ENCODE results near the gene SMIM8. TPM values are rescaled to one million over a fixed set of nuclear protein-coding genes. Genes with fewer than 3 reads are reported as not detected.

Gene SMIM8
- total RNA-seq, 1 donor from 2014 or later, result 6.9 TPM

GRCh38 chr6:87346700-87347099 lies 24.3 kb downstream of the SMIM8 start:
- no peak overlapping the region for H3K4me3 ChIP-seq (ENCODE audit: insufficient read depth, low read depth, low read length)
- no peak overlapping the region for H2AFZ ChIP-seq (ENCODE audit: low read depth, low read length)
- no peaks in the 10 kb centered on the region for H3K27me3 ChIP-seq (ENCODE audit: insufficient read depth, low read length)
- TF ChIP-seq EZH2 (IDR thresholded peaks at IDR 0.05; ENCODE audit: insufficient read depth, low read length), result no peak
- no peak for TF ChIP-seq CTCF (IDR thresholded peaks at IDR 0.05; ENCODE audit: insufficient read depth, low read depth, low read length)
- no peak overlapping the region for H3K9ac ChIP-seq (ENCODE audit: low read length)
- Mint-ChIP-seq H3K36me3 (ENCODE audit: low read depth, unreplicated experiment) (peaks cover 1% of the 10 kb centered on the region), H3K4me3 (ENCODE audit: unreplicated experiment) (no peak overlapping the region), H3K27me3 (ENCODE audit: low read depth, unreplicated experiment) (no peaks in the 10 kb centered on the region), H3K9me3 (ENCODE audit: unreplicated experiment) (no peaks in the 10 kb centered on the region), H3K27ac (ENCODE audit: unreplicated experiment) (no peak overlapping the region), H3K4me1 (ENCODE audit: low read depth, unreplicated experiment) (peaks cover 1% of the 10 kb centered on the region)
- no peaks in the 10 kb centered on the region for H4K20me1 ChIP-seq (ENCODE audit: insufficient read depth, low read length)
- no peak for FAIRE-seq
- H3K79me2 ChIP-seq (ENCODE audit: insufficient read depth, low read length), result no peaks in the 10 kb centered on the region
- H3K4me2 ChIP-seq (ENCODE audit: low read length), result no peak overlapping the region
- H3K4me1 ChIP-seq (ENCODE audit: insufficient read depth, low read length), result no peaks in the 10 kb centered on the region
- no peaks in the 10 kb centered on the region for H3K36me3 ChIP-seq (ENCODE audit: insufficient read depth, low read length)
- H3K27ac ChIP-seq (ENCODE audit: low read depth, low read length), result no peak overlapping the region
- H3K9me3 ChIP-seq (ENCODE audit: insufficient read depth, low read depth, low read length), result no peaks in the 10 kb centered on the region
- DNase-seq (ENCODE audit: low read depth), result no peak

GRCh38 chr6:87349896-87350295 lies 27.5 kb downstream of the SMIM8 start:
- H3K27ac ChIP-seq (ENCODE audit: low read depth, low read length), result no peak overlapping the region
- H3K27me3 ChIP-seq (ENCODE audit: insufficient read depth, low read length), result no peaks in the 10 kb centered on the region
- no peak overlapping the region for H3K4me3 ChIP-seq (ENCODE audit: insufficient read depth, low read depth, low read length)
- no peaks in the 10 kb centered on the region for H3K9me3 Mint-ChIP-seq (ENCODE audit: unreplicated experiment)
- no peaks in the 10 kb centered on the region for H4K20me1 ChIP-seq (ENCODE audit: insufficient read depth, low read length)
- H3K4me1 ChIP-seq (ENCODE audit: insufficient read depth, low read length), result no peaks in the 10 kb centered on the region
- H3K36me3 ChIP-seq (ENCODE audit: insufficient read depth, low read length), result no peaks in the 10 kb centered on the region
- DNase-seq (ENCODE audit: low read depth) (no peak), FAIRE-seq (no peak)
- H3K9ac ChIP-seq (ENCODE audit: low read length), result no peak overlapping the region
- peaks cover 1% of the 10 kb centered on the region for H3K4me1 Mint-ChIP-seq (ENCODE audit: low read depth, unreplicated experiment)
- TF ChIP-seq EZH2 (IDR thresholded peaks at IDR 0.05; ENCODE audit: insufficient read depth, low read length), result no peak
- TF ChIP-seq CTCF (IDR thresholded peaks at IDR 0.05; ENCODE audit: insufficient read depth, low read depth, low read length), result no peak
- no peak overlapping the region for H3K4me2 ChIP-seq (ENCODE audit: low read length)
- H2AFZ ChIP-seq (ENCODE audit: low read depth, low read length), result no peak overlapping the region
- no peak overlapping the region for H3K27ac Mint-ChIP-seq (ENCODE audit: unreplicated experiment)
- H3K36me3 Mint-ChIP-seq (ENCODE audit: low read depth, unreplicated experiment), result no peaks in the 10 kb centered on the region
- no peak overlapping the region for H3K4me3 Mint-ChIP-seq (ENCODE audit: unreplicated experiment)
- H3K9me3 ChIP-seq (ENCODE audit: insufficient read depth, low read depth, low read length), result no peaks in the 10 kb centered on the region
- no peaks in the 10 kb centered on the region for H3K27me3 Mint-ChIP-seq (ENCODE audit: low read depth, unreplicated experiment)
- H3K79me2 ChIP-seq (ENCODE audit: insufficient read depth, low read length), result no peaks in the 10 kb centered on the region

GRCh38 chr6:87350516-87350915 lies 28.1 kb downstream of the SMIM8 start:
- FAIRE-seq, result no peak
- Mint-ChIP-seq H3K4me1 (ENCODE audit: low read depth, unreplicated experiment) (peaks cover 1% of the 10 kb centered on the region), H3K27ac (ENCODE audit: unreplicated experiment) (no peak overlapping the region)

More at GRCh38 chr6:87350516-87350915, 28.1 kb downstream of the SMIM8 start:
- Histone ChIP-seq H4K20me1 (ENCODE audit: insufficient read depth, low read length) (no peaks in the 10 kb centered on the region), H3K4me2 (ENCODE audit: low read length) (no peak overlapping the region), H3K27me3 (ENCODE audit: insufficient read depth, low read length) (no peaks in the 10 kb centered on the region), H3K79me2 (ENCODE audit: insufficient read depth, low read length) (no peaks in the 10 kb centered on the region), H3K9me3 (ENCODE audit: insufficient read depth, low read depth, low read length) (no peaks in the 10 kb centered on the region), H3K4me3 (ENCODE audit: insufficient read depth, low read depth, low read length) (no peak overlapping the region), H2AFZ (ENCODE audit: low read depth, low read length) (no peak overlapping the region), H3K36me3 (ENCODE audit: insufficient read depth, low read length) (no peaks in the 10 kb centered on the region), H3K27ac (ENCODE audit: low read depth, low read length) (no peak overlapping the region), H3K4me1 (ENCODE audit: insufficient read depth, low read length) (no peaks in the 10 kb centered on the region), H3K9ac (ENCODE audit: low read length) (no peak overlapping the region)
- Mint-ChIP-seq H3K9me3 (ENCODE audit: unreplicated experiment) (no peaks in the 10 kb centered on the region), H3K36me3 (ENCODE audit: low read depth, unreplicated experiment) (no peaks in the 10 kb centered on the region), H3K27me3 (ENCODE audit: low read depth, unreplicated experiment) (no peaks in the 10 kb centered on the region), H3K4me3 (ENCODE audit: unreplicated experiment) (no peak overlapping the region)
- DNase-seq (ENCODE audit: low read depth), result no peak
- TF ChIP-seq EZH2 (IDR thresholded peaks at IDR 0.05; ENCODE audit: insufficient read depth, low read length) (no peak), CTCF (IDR thresholded peaks at IDR 0.05; ENCODE audit: insufficient read depth, low read depth, low read length) (no peak)
